ENCODE results near the gene SLC35A3.
A peak's percentile ranks its signal among the peaks of the same experiment; 100 is the strongest.
"Not testable (repeated sequence)": the region's sequence is repeated elsewhere in the genome, so short reads cannot be mapped to it uniquely, and the experiment has no call there.

Gene SLC35A3

DNA sequence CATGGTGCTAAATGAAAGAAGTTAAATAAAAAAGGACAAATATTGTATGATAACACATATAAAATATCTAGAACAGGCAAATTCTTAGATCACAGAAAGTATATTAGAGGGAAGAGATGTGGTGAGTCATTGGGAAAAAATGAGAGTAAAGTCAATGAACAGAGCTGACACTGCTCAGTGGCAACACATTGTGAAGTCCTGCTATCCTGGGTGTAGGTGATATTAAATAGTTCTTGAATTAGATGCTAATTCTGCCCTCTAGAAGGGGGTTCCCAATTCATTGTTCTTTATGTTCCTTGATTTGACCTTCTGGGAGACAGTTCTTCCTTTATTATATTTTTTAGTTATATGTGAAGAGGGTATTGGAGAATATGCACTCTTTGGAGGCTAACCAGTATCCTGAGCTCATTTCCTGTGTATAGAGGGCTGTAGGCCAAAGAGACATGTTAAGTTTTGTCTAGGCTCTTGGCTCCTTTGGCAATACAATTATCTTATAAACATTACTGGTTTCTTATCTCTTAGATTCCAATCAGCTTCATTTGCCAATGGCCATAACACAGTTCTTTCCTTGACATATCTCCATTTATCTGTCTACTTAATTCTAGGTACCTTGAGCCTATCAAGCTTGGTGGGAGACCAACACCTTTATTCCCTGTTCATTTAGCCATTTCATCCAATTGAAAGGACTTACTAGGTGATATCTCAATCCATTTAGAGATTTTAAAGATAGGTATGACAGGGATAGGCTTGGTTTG, 6.6 kb upstream of the SLC35A3 start:
- ATAC-seq = no peak
- DNase-seq = no peak
- Mint-ChIP-seq H3K9me3 (no peaks in the 10 kb centered on the region), H3K4me3 (no peak overlapping the region), H3K4me1 (peaks cover 3% of the 10 kb centered on the region), H3K27ac (no peak overlapping the region), H3K27me3 (no peaks in the 10 kb centered on the region), H3K36me3 (ENCODE audit: low read depth) (no peaks in the 10 kb centered on the region)

DNA sequence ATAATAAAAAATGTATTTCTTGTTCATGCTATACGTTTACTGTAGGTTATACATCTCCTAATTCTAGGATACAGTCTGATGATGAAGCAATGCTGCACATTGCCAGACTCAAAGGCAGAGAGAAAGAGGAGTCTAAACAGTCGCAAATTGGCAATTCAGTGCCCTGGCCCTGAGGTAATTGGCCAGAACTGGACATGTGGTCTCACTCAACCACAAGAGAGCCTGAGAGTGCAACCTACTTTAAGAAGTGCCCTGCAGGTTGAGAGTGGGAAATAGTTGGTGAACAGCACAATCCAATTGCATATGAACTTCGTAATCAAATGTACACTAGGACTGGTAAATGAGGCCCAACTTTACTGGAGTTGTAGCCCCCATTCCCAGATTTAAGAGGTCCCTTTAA, 5.0 kb upstream of the SLC35A3 start:
- Mint-ChIP-seq H3K27me3 (no peaks in the 10 kb centered on the region), H3K36me3 (ENCODE audit: low read depth) (no peaks in the 10 kb centered on the region), H3K4me1 (peaks cover 16% of the 10 kb centered on the region), H3K9me3 (no peaks in the 10 kb centered on the region), H3K4me3 (no peak overlapping the region), H3K27ac (no peak overlapping the region)
- DNase-seq = no peak
- no peak for ATAC-seq

DNA sequence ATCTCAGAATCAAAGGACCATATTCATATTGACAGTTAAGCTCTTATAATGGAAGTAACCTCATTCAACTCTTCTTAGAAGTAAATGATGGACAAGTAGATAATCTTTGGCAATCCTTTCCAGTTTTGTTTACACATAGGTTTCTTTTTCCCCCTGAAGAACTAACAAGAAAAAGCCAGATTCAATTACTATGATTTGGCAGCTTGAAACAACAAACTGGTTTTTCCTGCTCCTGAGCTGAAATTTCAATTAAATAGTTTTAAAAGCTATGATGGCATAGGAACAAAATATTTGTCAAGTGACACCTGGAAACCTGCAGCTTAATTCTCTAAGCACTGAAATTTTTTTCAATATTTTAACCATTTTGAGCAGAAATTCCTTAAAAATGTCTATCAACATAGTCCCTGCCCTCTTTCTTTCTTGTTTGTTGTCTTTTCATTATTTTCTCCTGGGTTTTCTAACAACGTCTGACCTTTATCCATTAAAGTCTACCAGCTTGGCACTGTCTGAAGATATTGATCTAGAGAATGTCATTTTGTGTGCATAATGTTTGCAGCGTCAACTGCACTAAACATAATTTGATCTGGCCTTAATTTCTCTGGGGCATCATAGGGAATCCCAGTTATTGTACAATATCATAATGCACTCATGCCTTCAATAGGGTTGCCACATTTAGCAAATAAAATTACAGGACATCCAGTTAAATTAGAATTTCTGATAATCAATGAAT, 4.0 kb upstream of the SLC35A3 start:
- peaks cover 21% of the 10 kb centered on the region for H3K4me1 Mint-ChIP-seq
- no peak for DNase-seq
- H3K27ac Mint-ChIP-seq = no peak overlapping the region
- H3K9me3 Mint-ChIP-seq = no peaks in the 10 kb centered on the region
- no peak overlapping the region for H3K4me3 Mint-ChIP-seq
- H3K36me3 Mint-ChIP-seq (ENCODE audit: low read depth) = no peaks in the 10 kb centered on the region
- no peaks in the 10 kb centered on the region for H3K27me3 Mint-ChIP-seq
- ATAC-seq = no peak

DNA sequence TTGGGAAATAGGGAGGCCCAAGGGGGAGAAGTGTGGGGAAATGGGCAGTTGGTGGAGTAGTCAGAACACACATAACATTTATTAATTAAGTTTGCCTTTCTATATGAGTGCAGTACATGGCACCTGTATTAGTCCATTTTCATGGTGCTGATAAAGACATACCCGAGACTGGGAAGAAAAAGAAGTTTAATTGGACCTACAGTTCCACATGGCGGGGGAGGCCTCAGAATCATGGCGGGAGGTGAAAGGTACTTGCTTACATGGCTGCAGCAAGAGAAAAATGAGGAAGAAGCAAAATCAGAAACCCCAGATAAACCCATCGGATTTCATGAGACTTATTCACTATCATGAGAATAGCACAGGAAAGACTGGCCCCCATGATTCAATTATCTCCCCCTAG, 1.6 kb upstream of the SLC35A3 start:
- DNase-seq = no peak
- H3K27ac Mint-ChIP-seq = no peak overlapping the region
- no peaks in the 10 kb centered on the region for H3K36me3 Mint-ChIP-seq (ENCODE audit: low read depth)
- no peaks in the 10 kb centered on the region for H3K27me3 Mint-ChIP-seq
- peaks cover 34% of the 10 kb centered on the region for H3K4me1 Mint-ChIP-seq
- no peaks in the 10 kb centered on the region for H3K9me3 Mint-ChIP-seq
- H3K4me3 Mint-ChIP-seq = no peak overlapping the region
- no peak for ATAC-seq

DNA sequence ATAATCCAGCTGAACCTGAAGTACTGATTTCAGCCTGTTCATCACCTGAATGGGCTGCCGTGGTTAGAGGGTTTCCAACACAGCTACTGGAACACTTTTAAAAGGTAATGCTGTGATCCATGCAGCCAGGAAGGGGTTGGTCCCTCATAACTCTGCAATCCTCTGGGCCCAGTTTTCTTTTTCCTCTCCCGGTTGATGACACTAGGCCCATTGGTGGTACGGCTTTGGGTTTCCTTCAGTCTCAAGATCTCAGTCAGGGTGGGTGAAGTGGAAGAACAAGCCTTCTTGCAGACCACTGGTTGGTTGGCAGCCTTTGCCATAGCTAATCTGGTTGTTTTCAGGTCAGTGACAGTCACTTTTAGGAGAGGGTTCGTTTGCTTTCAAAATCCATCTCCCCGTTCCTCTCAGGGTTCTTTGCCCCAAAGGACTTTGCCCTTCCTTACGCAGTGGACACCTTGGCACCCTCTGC, 502 bp upstream of the SLC35A3 start:
- no peaks in the 10 kb centered on the region for H3K9me3 Mint-ChIP-seq
- peak overlapping the region; percentile 99 for H3K4me3 Mint-ChIP-seq
- no peaks in the 10 kb centered on the region for H3K27me3 Mint-ChIP-seq
- peak overlapping the region; percentile 88 for H3K27ac Mint-ChIP-seq
- H3K36me3 Mint-ChIP-seq (ENCODE audit: low read depth) = peaks cover 2% of the 10 kb centered on the region
- DNase-seq (no peak), ATAC-seq (no peak)
- peaks cover 36% of the 10 kb centered on the region for H3K4me1 Mint-ChIP-seq

DNA sequence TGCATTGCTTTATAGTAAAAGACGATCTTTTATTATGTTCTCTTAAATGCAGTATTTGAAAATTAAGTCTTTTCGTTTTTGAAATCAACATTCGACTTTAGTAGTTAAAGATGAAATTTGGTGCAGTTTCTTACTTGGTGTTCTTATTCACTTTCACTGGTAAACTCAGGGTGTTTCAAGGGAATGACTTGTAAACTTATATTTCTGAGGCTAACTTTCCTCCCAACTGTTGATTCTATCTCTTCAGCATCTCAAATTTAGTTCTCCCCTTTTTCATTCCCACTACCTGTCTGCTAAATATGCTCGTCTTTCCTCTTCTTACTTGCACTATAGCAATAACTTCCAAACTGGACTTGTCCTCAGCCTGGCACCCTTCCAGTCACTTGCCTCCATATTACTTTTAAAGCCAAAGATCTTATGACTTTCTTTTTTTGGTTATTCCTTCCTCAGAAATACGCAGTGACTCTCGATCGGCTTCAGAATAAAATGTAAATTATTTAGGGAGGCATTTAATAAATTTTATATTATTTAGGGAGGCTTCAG, 988 bp downstream of the SLC35A3 start:
- Mint-ChIP-seq H3K4me1 (peaks cover 36% of the 10 kb centered on the region), H3K27ac (peak overlapping the region; percentile 85), H3K27me3 (no peaks in the 10 kb centered on the region), H3K36me3 (ENCODE audit: low read depth) (peaks cover 6% of the 10 kb centered on the region), H3K9me3 (no peaks in the 10 kb centered on the region), H3K4me3 (peak overlapping the region; percentile 99)
- DNase-seq (no peak), ATAC-seq (no peak)

DNA sequence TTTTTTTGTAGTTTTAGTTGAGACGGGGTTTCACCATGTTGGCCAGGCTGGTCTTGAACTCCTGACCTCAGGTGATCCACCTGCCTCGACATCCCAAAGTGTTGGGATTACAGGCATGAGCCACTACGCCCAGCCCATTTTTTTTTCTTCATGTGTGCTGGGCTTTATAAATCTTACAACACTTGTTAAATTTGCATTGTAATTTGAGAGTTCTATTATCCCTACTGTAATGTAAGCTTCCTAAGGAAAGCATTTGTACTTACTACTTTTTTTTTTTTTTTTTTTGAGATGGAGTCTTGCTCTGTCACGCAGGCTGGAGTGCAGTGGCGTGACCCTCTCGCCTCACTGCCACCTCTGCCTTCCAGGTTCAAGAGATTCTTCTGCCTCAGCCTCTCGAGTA, 2.3 kb downstream of the SLC35A3 start:
- ATAC-seq, H3K4me3 Mint-ChIP-seq, DNase-seq, H3K27ac Mint-ChIP-seq, H3K27me3 Mint-ChIP-seq, H3K9me3 Mint-ChIP-seq: not testable (repeated sequence)
- Mint-ChIP-seq H3K36me3 (ENCODE audit: low read depth) (peaks cover 11% of the 10 kb centered on the region), H3K4me1 (peaks cover 36% of the 10 kb centered on the region)

DNA sequence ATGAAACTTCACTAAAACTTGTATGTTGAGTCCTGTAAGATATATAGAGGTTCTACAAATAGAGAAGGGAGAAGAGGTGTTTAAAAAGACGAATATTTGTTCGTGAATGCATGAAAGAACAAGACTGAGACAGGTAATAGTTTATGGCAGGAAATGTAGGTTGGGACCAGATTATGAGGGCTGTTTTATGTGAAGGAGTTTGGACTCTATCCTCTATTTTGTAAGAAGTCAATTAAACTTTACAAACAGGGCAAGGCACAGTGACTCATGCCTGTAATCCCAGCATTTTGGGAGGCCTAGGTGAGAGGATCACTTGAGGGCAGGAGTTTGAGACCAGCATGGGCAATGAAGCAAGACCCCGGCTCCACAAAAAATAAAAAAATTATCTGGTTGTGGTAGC, 5.7 kb downstream of the SLC35A3 start:
- peaks cover 11% of the 10 kb centered on the region for H3K36me3 Mint-ChIP-seq (ENCODE audit: low read depth)
- H3K4me1 Mint-ChIP-seq = peaks cover 21% of the 10 kb centered on the region
- no peak for DNase-seq
- H3K9me3 Mint-ChIP-seq = no peaks in the 10 kb centered on the region
- no peaks in the 10 kb centered on the region for H3K27me3 Mint-ChIP-seq
- no peak overlapping the region for H3K27ac Mint-ChIP-seq
- no peak for ATAC-seq
- H3K4me3 Mint-ChIP-seq = no peak overlapping the region

DNA sequence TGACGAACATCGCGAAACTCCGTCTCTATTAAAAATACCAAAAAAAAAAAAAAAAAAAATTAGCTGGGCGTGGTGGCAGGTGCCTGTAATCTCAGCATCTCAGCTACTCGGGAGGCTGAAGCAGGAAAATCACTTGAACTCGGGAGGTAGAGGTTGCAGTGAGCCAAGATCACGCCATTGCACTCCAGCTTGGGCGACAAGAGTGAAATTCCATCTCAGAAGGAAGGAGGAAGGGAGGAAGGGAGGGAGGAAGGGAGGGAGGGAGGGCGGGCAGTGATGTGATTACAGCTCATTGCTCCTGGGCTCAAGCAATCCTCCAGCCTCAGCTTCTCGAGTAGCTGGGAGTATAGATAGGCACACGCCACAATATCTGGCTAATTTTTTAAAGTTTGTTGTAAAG, 7.5 kb downstream of the SLC35A3 start:
- not testable (repeated sequence) for DNase-seq, H3K27ac Mint-ChIP-seq, H3K27me3 Mint-ChIP-seq, H3K4me1 Mint-ChIP-seq, H3K9me3 Mint-ChIP-seq, ATAC-seq, H3K4me3 Mint-ChIP-seq
- peaks cover 11% of the 10 kb centered on the region for H3K36me3 Mint-ChIP-seq (ENCODE audit: low read depth)

DNA sequence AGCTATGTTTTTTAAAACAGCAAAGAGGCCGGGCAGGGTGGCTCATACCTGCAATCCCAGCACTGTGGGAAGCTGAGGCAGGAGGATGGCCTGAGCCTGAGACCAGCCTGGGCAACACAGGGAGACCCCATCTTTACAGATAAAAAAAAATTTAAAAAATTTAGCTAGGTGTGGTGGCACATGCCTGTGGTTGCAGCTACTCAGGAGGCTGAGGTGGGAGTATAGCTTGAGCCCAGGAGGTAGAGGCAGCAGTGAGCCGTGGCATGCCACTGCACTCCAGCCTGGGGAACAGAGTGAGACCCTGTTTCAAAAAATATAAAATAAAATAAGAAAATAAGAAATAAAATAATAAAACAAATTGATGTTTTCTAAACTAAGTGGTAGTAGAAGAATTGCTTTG, 8.4 kb downstream of the SLC35A3 start:
- H3K9me3 Mint-ChIP-seq = no peaks in the 10 kb centered on the region
- no peak overlapping the region for H3K27ac Mint-ChIP-seq
- H3K36me3 Mint-ChIP-seq (ENCODE audit: low read depth) = peaks cover 13% of the 10 kb centered on the region
- ATAC-seq (no peak), DNase-seq (no peak)
- no peak overlapping the region for H3K4me3 Mint-ChIP-seq
- H3K27me3 Mint-ChIP-seq = no peaks in the 10 kb centered on the region
- H3K4me1 Mint-ChIP-seq = peaks cover 2% of the 10 kb centered on the region

DNA sequence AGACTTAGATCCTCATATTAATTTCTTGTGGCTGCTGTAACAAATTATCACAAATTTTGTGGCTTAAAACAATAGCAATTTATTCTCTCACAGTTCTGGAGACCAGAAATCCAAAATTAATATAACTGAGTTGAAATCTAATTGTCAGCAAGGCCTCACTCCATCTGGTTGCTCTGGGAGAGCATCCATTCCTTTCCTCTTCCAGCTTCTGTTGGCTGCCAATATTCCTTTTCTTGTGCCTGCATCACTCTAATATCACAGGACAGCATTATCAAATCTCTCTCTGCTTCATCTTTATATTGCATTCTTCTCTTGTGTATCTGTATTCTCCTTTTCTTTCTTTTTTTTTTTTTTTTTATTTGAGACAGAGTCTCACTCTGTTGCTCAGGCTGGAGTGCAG, 9.3 kb downstream of the SLC35A3 start:
- no peak overlapping the region for H3K27ac Mint-ChIP-seq
- DNase-seq (no peak), ATAC-seq (no peak)
- peaks cover 16% of the 10 kb centered on the region for H3K36me3 Mint-ChIP-seq (ENCODE audit: low read depth)
- H3K9me3 Mint-ChIP-seq = no peaks in the 10 kb centered on the region
- no peak overlapping the region for H3K4me3 Mint-ChIP-seq
- H3K27me3 Mint-ChIP-seq = no peaks in the 10 kb centered on the region
- H3K4me1 Mint-ChIP-seq = no peaks in the 10 kb centered on the region

DNA sequence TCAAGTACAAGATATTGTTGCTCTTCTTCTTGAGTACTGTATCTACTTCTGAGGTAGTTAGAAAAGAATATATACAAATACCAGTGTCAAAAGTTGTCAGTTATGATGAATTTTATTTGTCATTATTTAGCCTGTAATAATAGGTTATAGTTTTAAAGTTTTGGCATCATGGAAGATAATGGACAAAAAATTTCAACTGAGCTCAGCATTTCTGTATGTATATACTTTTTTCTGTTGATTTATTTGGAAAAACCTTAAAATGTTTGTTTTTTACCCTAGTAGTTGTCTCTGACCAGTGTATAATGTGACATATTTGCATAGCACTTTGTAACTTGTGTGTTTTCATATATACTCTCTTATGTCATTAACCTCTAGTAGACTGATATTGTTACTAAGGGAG, 11.1 kb downstream of the SLC35A3 start:
- Mint-ChIP-seq H3K9me3 (peaks cover 4% of the 10 kb centered on the region), H3K36me3 (ENCODE audit: low read depth) (peaks cover 22% of the 10 kb centered on the region), H3K4me1 (no peaks in the 10 kb centered on the region), H3K27me3 (no peaks in the 10 kb centered on the region), H3K4me3 (no peak overlapping the region), H3K27ac (no peak overlapping the region)
- DNase-seq = no peak
- no peak for ATAC-seq

DNA sequence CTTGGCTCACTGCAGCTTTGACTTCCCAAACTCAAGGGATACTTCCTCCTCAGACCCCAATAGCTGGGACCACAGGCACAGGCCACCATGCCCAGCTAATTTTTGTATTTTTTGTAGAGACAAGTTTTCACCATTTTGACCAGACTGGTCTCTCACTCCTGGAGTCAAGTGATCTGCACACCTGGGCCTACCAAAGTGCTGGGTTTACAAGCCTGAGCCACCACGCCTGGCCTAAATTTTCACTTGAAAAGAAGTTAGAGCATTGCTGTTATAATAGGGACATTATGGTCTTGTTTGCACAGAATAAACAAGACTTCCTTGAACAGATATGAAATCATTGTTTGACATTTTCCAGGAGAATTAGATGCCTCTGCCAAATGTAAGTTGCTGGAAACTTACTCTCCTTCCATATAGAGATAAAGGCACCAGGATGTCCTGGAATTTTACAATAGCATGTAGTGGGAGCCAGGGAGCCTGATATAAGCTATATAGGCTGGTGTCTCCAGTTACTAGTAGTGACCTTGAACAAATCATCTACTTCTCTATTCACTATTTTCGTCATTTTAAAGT, 16.9 kb downstream of the SLC35A3 start:
- ATAC-seq = no peak
- Mint-ChIP-seq H3K4me3 (no peak overlapping the region), H3K27me3 (no peaks in the 10 kb centered on the region), H3K4me1 (peaks cover 2% of the 10 kb centered on the region), H3K27ac (no peak overlapping the region), H3K36me3 (ENCODE audit: low read depth) (peaks cover 33% of the 10 kb centered on the region), H3K9me3 (peaks cover 10% of the 10 kb centered on the region)
- no peak for DNase-seq

DNA sequence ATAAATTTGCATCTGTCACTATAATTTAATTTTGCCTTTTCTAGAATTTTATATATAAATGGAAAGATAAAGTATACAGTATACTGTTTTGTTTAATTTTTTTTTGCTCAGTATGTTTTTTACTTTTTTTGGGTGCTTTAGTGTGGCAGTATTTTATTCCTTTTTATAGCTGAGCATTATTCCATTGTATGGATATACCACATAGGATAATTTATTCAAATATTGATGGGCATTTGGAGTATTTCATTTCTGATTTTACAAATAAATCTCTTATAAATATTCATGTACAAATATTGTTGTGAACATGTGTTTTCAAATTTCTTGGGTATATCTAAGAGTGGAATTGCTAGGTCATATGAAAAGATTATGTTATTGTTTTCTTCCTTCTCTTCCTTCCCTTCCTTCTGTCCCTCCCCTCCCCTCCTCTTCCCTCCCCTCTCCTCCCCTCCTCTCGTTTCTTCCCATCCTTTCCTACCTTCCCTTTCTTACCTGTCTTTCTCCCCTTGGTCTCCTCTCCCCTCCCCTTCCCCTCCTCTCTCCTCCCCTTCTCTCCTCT, 18.5 kb downstream of the SLC35A3 start:
- Mint-ChIP-seq H3K4me3 (no peak overlapping the region), H3K9me3 (peaks cover 15% of the 10 kb centered on the region), H3K27me3 (no peaks in the 10 kb centered on the region), H3K4me1 (peaks cover 3% of the 10 kb centered on the region), H3K36me3 (ENCODE audit: low read depth) (peaks cover 45% of the 10 kb centered on the region), H3K27ac (no peak overlapping the region)
- DNase-seq (no peak), ATAC-seq (no peak)

Measured in activated naive CD8-positive, alpha-beta T cell treated with anti-CD3 and anti-CD28 coated beads, Interleukin-2, amount 50 U/mL, for 24 hours (primary cell).